ENCODE data around the gene ABAT.

DNA sequence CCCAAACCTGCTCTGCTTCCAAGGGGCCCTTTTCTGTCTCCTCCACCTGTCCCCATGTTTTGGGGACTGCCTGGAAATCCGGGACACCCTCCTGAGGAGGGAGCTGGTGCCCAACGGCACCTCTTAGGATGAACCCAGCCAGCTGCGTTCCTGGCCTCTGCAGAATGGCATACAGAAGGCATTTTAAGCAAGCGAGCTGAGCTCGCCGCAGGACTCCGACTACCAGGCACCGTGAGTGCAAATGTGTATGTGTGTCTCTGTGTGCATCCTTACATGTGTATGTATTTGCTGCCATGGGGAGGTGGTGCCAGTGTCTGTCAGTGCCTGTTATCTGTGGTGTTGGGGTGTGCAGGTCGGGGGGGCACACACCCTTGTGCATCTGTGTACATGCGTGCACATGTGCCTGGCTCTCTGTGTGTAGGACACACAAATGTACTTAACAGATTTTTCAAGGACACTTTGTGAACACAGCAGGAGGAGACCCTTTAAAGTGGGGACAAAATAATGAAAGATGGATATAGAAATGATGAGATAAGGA, 39.3 kb downstream of the ABAT start:
- TF ChIP-seq EZH2 (IDR thresholded peaks at IDR 0.05; ENCODE audit: borderline replicate concordance, low read length), result no peak
- TF ChIP-seq, protein P1, sequence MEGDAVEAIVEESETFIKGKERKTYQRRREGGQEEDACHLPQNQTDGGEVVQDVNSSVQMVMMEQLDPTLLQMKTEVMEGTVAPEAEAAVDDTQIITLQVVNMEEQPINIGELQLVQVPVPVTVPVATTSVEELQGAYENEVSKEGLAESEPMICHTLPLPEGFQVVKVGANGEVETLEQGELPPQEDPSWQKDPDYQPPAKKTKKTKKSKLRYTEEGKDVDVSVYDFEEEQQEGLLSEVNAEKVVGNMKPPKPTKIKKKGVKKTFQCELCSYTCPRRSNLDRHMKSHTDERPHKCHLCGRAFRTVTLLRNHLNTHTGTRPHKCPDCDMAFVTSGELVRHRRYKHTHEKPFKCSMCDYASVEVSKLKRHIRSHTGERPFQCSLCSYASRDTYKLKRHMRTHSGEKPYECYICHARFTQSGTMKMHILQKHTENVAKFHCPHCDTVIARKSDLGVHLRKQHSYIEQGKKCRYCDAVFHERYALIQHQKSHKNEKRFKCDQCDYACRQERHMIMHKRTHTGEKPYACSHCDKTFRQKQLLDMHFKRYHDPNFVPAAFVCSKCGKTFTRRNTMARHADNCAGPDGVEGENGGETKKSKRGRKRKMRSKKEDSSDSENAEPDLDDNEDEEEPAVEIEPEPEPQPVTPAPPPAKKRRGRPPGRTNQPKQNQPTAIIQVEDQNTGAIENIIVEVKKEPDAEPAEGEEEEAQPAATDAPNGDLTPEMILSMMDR (IDR thresholded peaks at IDR 0.05; ENCODE audit: low read length), result no peak

All from OCI-LY1 (cell line).